Measurements from ENCODE around the gene TTLL5. TPM values are rescaled to one million over a fixed set of nuclear protein-coding genes. Genes with fewer than 3 reads are reported as not detected.

TTLL5 gene
- total RNA-seq, 1 donor from 2014 or later, result 43.1 TPM

- no peak for DNase-seq
- no peak overlapping the region for H3K27ac Mint-ChIP-seq (ENCODE audit: unreplicated experiment)
- peaks cover 13% of the 10 kb centered on the region for H3K36me3 Mint-ChIP-seq (ENCODE audit: unreplicated experiment)
- no peak overlapping the region for H3K4me3 Mint-ChIP-seq (ENCODE audit: unreplicated experiment)
- TF ChIP-seq CTCF (IDR thresholded peaks at IDR 0.05; ENCODE audit: partially characterized antibody, unreplicated experiment), result no peak
- no peaks in the 10 kb centered on the region for H3K4me1 Mint-ChIP-seq (ENCODE audit: low read depth, unreplicated experiment)
- peaks cover 5% of the 10 kb centered on the region for H3K9me3 Mint-ChIP-seq (ENCODE audit: unreplicated experiment)
- no peaks in the 10 kb centered on the region for H3K27me3 Mint-ChIP-seq (ENCODE audit: unreplicated experiment)
Measured at GRCh38 chr14:75783184-75783583, 122.1 kb downstream of the TTLL5 start.

- Mint-ChIP-seq H3K36me3 (ENCODE audit: unreplicated experiment) (peaks cover 13% of the 10 kb centered on the region), H3K27me3 (ENCODE audit: unreplicated experiment) (no peaks in the 10 kb centered on the region), H3K4me1 (ENCODE audit: low read depth, unreplicated experiment) (no peaks in the 10 kb centered on the region), H3K9me3 (ENCODE audit: unreplicated experiment) (peaks cover 5% of the 10 kb centered on the region), H3K4me3 (ENCODE audit: unreplicated experiment) (no peak overlapping the region), H3K27ac (ENCODE audit: unreplicated experiment) (no peak overlapping the region)
- TF ChIP-seq CTCF (IDR thresholded peaks at IDR 0.05; ENCODE audit: partially characterized antibody, unreplicated experiment), result no peak
- no peak for DNase-seq
Measured at GRCh38 chr14:75783602-75784313, 122.7 kb downstream of the TTLL5 start.

GRCh38 chr14:75784314-75784686, 123.3 kb downstream of the TTLL5 start:
- DNase-seq, result no peak
- Mint-ChIP-seq H3K9me3 (ENCODE audit: unreplicated experiment) (peaks cover 5% of the 10 kb centered on the region), H3K4me3 (ENCODE audit: unreplicated experiment) (no peak overlapping the region), H3K4me1 (ENCODE audit: low read depth, unreplicated experiment) (no peaks in the 10 kb centered on the region), H3K36me3 (ENCODE audit: unreplicated experiment) (peaks cover 13% of the 10 kb centered on the region), H3K27me3 (ENCODE audit: unreplicated experiment) (no peaks in the 10 kb centered on the region), H3K27ac (ENCODE audit: unreplicated experiment) (no peak overlapping the region)
- TF ChIP-seq CTCF (IDR thresholded peaks at IDR 0.05; ENCODE audit: partially characterized antibody, unreplicated experiment), result no peak

- peaks cover 28% of the 10 kb centered on the region for H3K36me3 Mint-ChIP-seq (ENCODE audit: unreplicated experiment)
- no peak for DNase-seq
- H3K9me3 Mint-ChIP-seq (ENCODE audit: unreplicated experiment), result peaks cover 4% of the 10 kb centered on the region
- no peaks in the 10 kb centered on the region for H3K4me1 Mint-ChIP-seq (ENCODE audit: low read depth, unreplicated experiment)
- no peaks in the 10 kb centered on the region for H3K27me3 Mint-ChIP-seq (ENCODE audit: unreplicated experiment)
- no peak overlapping the region for H3K27ac Mint-ChIP-seq (ENCODE audit: unreplicated experiment)
- no peak for TF ChIP-seq CTCF (IDR thresholded peaks at IDR 0.05; ENCODE audit: partially characterized antibody, unreplicated experiment)
- no peak overlapping the region for H3K4me3 Mint-ChIP-seq (ENCODE audit: unreplicated experiment)
Measured at GRCh38 chr14:75793806-75794205, 132.8 kb downstream of the TTLL5 start.

- Mint-ChIP-seq H3K27me3 (ENCODE audit: unreplicated experiment) (no peaks in the 10 kb centered on the region), H3K36me3 (ENCODE audit: unreplicated experiment) (peaks cover 33% of the 10 kb centered on the region), H3K9me3 (ENCODE audit: unreplicated experiment) (peaks cover 4% of the 10 kb centered on the region), H3K4me1 (ENCODE audit: low read depth, unreplicated experiment) (no peaks in the 10 kb centered on the region), H3K4me3 (ENCODE audit: unreplicated experiment) (no peak overlapping the region), H3K27ac (ENCODE audit: unreplicated experiment) (no peak overlapping the region)
- TF ChIP-seq CTCF (IDR thresholded peaks at IDR 0.05; ENCODE audit: partially characterized antibody, unreplicated experiment), result no peak
- DNase-seq, result no peak
Measured at GRCh38 chr14:75794615-75795038, 133.6 kb downstream of the TTLL5 start.
